HL-60/S4 (cell line): Measurements from ENCODE around the gene PSMD4.
"Not testable (repeated sequence)": the region's sequence is repeated elsewhere in the genome, so short reads cannot be mapped to it uniquely, and the experiment has no call there.

ENCODE experiments used
- in situ Hi-C: fragments of 300-500 bp; cut with MboI; formaldehyde crosslinking; loops from 2 replicates; pipeline ENCODE4 v1.14.3; 2022; ENCODE audit warnings: low sequenced_read_pairs

Gene PSMD4

DNA sequence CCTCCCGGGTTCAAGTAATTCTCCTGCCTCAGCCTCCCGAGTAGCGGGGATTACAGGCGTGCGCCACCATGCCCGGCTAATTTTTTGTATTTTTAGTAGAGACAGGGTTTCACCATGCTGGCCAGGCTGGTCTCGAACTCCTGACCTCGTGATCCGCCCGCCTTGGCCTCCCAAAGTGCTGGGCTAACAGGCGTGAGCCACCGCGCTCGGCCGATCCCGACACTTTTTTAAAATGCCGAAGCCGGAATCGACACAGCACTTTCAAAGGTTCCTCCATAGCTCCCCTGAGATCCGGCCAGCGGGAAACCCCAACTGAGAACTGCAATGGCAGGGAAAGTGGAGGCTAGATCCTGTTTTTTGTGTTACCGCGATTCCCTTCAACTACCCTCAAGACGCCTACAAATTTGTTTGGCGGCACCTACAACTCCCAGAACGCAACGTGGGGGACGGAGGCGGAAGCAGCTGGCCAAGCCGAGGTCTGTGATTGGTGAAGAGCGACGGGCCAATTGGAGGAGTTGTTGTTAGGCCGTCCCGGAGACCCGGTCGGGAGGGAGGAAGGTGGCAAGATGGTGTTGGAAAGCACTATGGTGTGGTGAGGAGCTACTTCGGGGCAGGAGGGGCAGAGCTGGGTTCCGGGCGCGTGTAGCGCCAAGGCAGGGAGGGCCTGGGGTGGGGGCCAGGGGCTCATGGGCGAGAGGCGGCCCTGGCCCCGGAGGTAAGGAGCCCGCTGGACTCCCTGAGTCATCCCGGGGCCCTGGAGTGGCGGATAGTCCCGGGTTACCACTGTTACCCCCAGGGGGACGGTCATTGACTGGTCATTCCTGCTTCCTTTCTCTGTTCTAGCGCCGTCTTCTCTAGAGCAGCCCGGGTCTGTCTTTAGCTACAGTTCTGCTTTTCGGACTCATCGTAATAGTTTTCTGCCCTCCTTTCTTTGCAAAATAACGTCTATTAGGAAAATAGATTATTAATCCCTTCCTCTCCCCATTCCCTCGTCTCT is at the start of gene PSMD4:
Gene PSMD4 (plus strand): TSS at position 518 of the 997 bp plus-strand sequence. CDS start 49 bp downstream, at position 567.
- in situ Hi-C loops, result no loop called here

GRCh38 chr1:151205381-151205965 is 49.1 kb upstream of the PSMD4 start:
- in situ Hi-C loops, result not testable (repeated sequence)

- in situ Hi-C loops, result no loop called here
Observed at GRCh38 chr1:151210830-151211229, 43.7 kb upstream of the PSMD4 start.

DNA sequence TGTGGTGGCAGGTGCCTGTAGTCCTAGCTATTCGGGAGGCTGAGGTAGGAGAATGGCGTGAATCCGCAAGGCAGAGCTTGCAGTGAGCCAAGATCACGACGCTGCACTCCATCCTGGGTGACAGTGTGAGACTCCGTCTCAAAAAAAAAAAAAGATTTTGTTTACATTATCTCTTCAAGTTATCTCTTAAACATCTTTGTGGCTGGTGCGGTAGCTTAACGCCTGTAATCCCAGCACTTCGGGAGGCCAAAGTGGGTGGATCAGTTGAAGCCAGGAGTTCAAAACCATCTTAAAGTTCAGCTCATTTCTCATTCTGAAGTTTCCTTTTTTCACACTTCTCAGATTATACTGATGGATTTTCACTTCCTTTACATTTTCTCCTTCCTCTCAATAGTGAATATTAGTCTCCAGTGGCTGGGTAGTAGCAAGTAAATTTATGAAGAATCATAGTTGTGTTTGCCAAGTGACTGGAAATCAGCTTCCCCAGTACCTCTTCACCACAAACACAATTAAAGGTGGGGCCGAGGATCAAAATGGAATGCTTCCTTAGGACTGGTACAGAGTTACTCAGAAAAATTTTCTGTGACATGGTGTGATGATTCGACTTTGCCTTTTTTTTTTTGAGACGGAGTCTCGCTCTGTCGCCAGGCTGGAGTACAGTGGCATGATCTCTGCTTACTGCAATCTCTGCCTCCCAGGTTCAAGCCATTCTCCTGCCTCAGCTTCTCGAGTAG is 42.4 kb upstream of the PSMD4 start:
- in situ Hi-C loops, result no loop called here

GRCh38 chr1:151213560-151213959 is 41.0 kb upstream of the PSMD4 start:
- in situ Hi-C loops, result no loop called here

GRCh38 chr1:151221616-151222015 is 32.9 kb upstream of the PSMD4 start:
- in situ Hi-C loops, result no loop called here

GRCh38 chr1:151222130-151222529 is 32.4 kb upstream of the PSMD4 start:
- in situ Hi-C loops, result no loop called here

DNA sequence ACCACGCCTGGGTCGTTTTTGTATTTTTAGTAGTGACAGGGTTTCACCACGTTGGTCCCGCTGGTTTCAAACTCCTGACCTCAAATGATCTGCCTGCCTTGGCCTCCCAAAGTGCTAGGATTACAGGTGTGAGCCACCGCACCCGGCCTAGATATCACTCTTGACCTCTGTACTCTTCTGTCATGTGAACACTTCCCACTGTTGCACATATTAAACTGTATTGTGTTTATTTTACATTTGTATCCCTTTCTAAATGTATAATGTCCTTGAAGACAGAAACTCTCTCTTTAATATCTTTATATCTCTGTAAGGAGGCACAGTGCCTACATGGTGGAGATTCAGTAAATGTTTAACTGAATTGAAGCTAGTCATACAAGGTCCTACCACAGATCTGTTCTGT is 19.3 kb upstream of the PSMD4 start:
- in situ Hi-C loops, result no loop called here

DNA sequence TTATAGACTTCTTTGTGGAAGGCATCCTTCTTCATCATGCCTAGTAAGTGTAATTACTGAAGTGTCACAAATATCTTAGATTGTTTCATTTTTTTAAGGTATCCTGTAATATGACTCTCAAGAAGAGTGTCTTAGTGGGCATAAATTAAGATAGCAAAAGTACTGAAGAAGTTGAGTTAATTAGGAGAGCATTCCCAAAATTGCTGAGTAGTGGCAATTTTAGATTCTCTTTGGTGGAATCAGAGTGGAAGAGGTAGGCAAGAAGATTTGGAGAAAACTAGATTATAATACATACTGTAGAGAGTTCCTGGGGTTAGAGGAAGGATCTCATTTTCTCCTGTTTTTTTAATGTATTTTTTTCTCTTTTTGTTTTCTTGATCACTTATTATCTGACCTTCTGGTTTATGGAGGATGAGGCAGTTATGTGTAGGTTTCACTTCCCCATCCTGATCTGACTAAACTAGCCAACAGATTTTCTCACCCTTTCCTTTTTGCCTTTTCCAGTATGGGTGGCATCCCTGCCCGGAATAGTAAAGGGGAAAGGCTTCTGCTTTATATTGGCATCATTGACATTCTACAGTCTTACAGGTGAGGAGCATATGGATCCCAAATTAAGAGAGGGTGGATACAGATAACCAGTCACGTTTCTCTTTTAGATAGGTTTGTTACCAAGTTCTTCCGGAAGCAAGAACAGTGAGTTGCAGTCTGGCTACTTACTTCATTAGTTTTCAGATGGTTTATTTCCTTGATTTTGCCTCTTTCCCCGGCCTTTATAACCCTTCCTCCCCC is 16.7 kb upstream of the PSMD4 start:
- in situ Hi-C loops, result no loop called here

- in situ Hi-C loops, result no loop called here
Observed at GRCh38 chr1:151238467-151238739, 16.1 kb upstream of the PSMD4 start.

DNA sequence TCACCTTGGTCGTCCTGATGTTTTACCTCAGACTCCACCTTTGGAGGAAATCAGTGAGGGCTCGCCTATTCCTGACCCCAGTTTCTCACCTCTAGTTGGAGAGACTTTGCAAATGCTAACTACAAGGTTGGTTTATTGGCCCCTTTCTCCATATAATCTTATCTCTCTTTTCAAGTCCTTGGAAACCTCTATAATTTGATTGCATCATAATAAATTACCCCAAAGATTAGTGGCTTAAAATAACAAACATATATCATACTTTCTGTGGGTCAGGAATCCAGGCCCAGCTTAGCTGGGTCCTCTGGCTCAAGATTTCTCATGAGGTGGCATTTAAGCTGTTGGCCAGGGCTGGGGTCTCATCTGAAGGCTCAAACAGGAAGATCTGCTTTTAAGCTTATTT is 12.1 kb upstream of the PSMD4 start:
- in situ Hi-C loops, result no loop called here

DNA sequence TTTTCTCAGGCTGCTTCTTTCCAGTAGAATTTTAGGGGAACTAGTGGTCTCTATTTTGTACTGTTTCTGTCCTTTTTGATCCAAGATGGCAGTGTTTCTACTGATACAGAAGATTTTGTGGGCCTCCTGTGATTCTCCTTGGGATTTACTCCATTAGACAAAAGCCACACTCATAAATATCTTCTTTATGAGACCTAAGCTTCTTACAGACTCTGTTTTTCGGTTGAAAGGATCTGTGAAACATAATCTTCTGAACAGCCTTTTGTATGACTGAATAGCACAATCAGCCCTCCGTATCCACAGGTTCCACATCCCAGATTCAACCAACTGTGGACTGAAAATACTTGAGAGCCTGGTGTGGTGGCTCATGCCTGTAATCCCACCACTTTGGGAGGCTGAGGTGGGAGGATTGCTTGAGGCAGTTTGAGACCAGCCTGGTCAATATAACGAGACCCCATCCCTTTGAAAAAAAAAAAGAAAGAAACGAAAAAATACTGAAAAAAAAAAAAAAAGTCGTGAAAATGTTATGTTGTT is 10.8 kb upstream of the PSMD4 start:
- in situ Hi-C loops, result no loop called here

DNA sequence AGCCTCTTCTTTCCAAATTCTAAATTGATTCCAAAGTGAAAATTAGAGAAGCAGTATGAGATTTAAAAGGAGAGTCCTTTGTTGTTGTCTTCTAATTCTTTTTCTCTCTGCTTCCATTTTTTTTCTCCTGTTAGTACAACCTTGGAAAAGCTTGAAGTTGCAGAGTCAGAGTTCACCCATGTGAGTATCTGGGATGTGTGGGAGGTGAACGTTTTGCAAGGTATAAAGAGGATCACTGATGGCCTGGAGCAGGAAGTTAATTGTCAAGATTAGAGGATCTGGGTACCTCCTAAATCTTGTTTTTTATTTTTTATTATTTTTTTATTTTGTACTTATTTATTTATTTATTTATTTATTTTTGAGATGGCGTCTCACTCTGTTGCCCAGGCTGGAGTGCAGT is 7.7 kb upstream of the PSMD4 start:
- in situ Hi-C loops, result no loop called here

GRCh38 chr1:151251656-151252470 is 2.7 kb upstream of the PSMD4 start:
- in situ Hi-C loops, result no loop called here

- in situ Hi-C loops, result no loop called here
Observed at GRCh38 chr1:151255381-151255780, 847 bp downstream of the PSMD4 start.

DNA sequence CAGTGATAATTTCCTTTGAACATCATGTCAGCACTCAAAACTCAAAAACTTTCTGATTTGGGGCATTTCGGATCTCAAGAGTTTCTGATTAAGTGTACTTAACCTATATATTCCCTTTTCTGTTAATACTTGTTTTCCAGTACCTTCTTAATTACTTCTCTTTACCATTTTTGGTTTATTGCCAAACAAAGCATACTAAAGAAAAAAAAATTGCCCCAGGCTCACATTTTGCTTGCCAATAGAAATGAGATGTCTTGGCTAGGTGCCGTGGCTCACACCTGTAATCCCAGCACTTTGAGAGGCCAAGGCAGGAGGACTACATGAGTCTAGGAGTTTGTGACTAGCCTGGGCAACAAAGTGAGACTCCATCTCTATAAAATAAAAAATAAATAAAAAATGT is 4.8 kb downstream of the PSMD4 start:
- in situ Hi-C loops, result no loop called here

DNA sequence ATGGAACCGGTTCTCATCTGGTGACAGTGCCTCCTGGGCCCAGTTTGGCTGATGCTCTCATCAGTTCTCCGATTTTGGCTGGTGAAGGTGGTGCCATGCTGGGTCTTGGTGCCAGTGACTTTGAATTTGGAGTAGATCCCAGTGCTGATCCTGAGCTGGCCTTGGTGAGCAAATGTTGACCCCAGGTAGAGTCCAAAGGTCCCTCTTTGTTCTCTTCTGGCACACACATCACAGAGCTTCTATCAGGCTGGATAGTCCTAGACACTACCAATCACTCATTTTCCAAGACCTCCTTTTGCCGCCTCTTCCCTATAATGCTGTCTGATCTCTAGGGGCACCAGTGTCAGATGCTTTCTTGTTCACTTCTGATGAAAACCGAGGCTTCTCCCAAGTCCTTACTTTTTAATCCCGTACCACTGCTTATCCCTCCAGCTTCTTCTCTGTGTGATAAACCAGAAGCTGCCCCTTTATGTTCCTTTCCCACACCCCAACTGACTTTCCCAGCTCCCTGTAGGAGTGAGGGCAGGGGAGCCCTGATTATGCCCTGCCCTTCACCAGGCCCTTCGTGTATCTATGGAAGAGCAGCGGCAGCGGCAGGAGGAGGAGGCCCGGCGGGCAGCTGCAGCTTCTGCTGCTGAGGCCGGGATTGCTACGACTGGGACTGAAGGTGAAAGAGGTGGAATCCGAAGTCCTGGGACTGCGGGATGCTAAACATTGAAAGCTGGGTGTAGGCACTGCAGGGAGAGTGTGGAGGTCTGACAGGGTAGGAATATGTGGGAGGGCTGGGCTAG is 11.1 kb downstream of the PSMD4 start:
- in situ Hi-C loops, result no loop called here

DNA sequence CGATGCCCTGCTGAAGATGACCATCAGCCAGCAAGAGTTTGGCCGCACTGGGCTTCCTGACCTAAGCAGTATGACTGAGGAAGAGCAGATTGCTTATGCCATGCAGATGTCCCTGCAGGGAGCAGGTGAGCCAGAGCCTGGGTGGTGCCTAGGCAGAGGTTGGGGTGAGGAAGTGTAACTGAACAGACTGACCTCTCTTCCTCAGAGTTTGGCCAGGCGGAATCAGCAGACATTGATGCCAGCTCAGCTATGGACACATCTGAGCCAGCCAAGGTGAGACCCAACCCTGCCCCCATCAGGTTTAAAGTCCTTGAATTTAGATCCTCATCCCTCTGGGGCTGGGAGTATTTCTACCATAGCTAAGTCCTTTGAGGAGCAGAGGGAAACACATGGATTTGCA is 11.8 kb downstream of the PSMD4 start:
- in situ Hi-C loops, result no loop called here

DNA sequence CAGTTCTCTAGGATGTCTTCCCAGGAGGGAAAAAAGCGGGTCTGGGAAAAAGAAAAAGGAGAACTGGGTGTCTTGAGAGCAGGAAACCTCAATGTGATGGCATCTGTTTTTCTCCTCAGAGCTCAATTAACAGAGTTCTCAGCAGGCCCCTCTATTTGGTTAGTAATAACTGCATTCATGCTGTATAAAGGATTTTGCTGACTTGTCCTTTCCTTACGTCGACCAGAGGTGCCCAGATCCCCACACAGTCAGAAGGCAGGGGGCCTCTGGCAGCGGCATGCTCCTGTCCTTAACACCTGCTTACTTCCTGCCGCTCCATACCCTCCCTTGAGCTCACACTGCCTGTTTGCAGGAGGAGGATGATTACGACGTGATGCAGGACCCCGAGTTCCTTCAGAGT is 12.3 kb downstream of the PSMD4 start:
- in situ Hi-C loops, result no loop called here
